Measurements from ENCODE around the gene MTTP. TPM values are rescaled to one million over a fixed set of nuclear protein-coding genes. Genes with fewer than 3 reads are reported as not detected.

MTTP gene
- total RNA-seq, 4 donors from 2014 or later = not detected

- ATAC-seq (ENCODE audit: low FRiP score) (no peak), DNase-seq (ENCODE audit: low spot score) (no peak)
- TF ChIP-seq CTCF (IDR thresholded peaks at IDR 0.05) = no peak
Measured at GRCh38 chr4:99637174-99637573, 62.5 kb downstream of the MTTP start.

- no peak for DNase-seq (ENCODE audit: low spot score)
- no peak for TF ChIP-seq CTCF (IDR thresholded peaks at IDR 0.05)
- ATAC-seq (ENCODE audit: low FRiP score) = no peak
Measured at GRCh38 chr4:99640676-99641075, 66.1 kb downstream of the MTTP start.

- no peak for TF ChIP-seq CTCF (IDR thresholded peaks at IDR 0.05)
- DNase-seq (ENCODE audit: low spot score) (no peak), ATAC-seq (ENCODE audit: low FRiP score) (peak; percentile 70)
Measured at GRCh38 chr4:99642725-99643489, 68.3 kb downstream of the MTTP start.

GRCh38 chr4:99644453-99644852 lies 69.8 kb downstream of the MTTP start:
- TF ChIP-seq CTCF (IDR thresholded peaks at IDR 0.05) = no peak
- ATAC-seq (ENCODE audit: low FRiP score) (no peak), DNase-seq (ENCODE audit: low spot score) (no peak)

GRCh38 chr4:99645036-99645435 lies 70.4 kb downstream of the MTTP start:
- ATAC-seq (ENCODE audit: low FRiP score) (no peak), DNase-seq (ENCODE audit: low spot score) (no peak)
- TF ChIP-seq CTCF (IDR thresholded peaks at IDR 0.05) = no peak

GRCh38 chr4:99645638-99646037 lies 71.0 kb downstream of the MTTP start:
- TF ChIP-seq CTCF (IDR thresholded peaks at IDR 0.05) = no peak
- ATAC-seq (ENCODE audit: low FRiP score) = no peak
- DNase-seq (ENCODE audit: low spot score) = no peak

GRCh38 chr4:99647071-99647470 lies 72.4 kb downstream of the MTTP start:
- TF ChIP-seq CTCF (IDR thresholded peaks at IDR 0.05) = no peak
- no peak for ATAC-seq (ENCODE audit: low FRiP score)
- no peak for DNase-seq (ENCODE audit: low spot score)
